Coronary artery (tissue), 2 donors: Measurements from ENCODE around the gene MACROD2.

Source experiments
- DNase-seq: peaks from one replicate; pipeline ENCODE4 v3.0.0-alpha.2; 2017; ENCODE audit warnings: low spot score
- H3K27ac ChIP-seq, 2 donors: fragments of 200-600 bp; sonication (generic); one replicate each; pipeline ENCODE4 v1.5.1; 2016 to 2019
- H3K4me3 ChIP-seq: fragments of 200-600 bp; sonication (generic); 2 replicates; pipeline ENCODE4 v1.5.1; 2016; ENCODE audit warnings: mild to moderate bottlenecking, moderate library complexity
- CTCF ChIP-seq: fragments of 200-600 bp; sonication (generic); IDR thresholded peaks from one replicate; pipeline ENCODE4 v1.5.1; 2019; ENCODE audit warnings: antibody characterized with exemption

The MACROD2 gene

GRCh38 chr20:15342991-15343523 lies 1347.7 kb downstream of the MACROD2 start:
- TF ChIP-seq CTCF, result no peak
- DNase-seq, result no peak
- no peak overlapping the region for H3K27ac ChIP-seq
- H3K4me3 ChIP-seq, result no peak overlapping the region

- Histone ChIP-seq H3K27ac (no peak overlapping the region), H3K4me3 (no peak overlapping the region)
- DNase-seq, result no peak
- no peak for TF ChIP-seq CTCF
These were observed 1350.0 kb downstream of the MACROD2 start for GRCh38 chr20:15345287-15345686.

GRCh38 chr20:15346657-15347280 lies 1351.5 kb downstream of the MACROD2 start:
- Histone ChIP-seq H3K27ac (no peak overlapping the region), H3K4me3 (no peak overlapping the region)
- DNase-seq, result no peak
- no peak for TF ChIP-seq CTCF

GRCh38 chr20:15359056-15359455 lies 1363.7 kb downstream of the MACROD2 start:
- DNase-seq, result no peak
- no peak for TF ChIP-seq CTCF
- Histone ChIP-seq H3K4me3 (no peak overlapping the region), H3K27ac (no peak overlapping the region)

- no peak for TF ChIP-seq CTCF
- Histone ChIP-seq H3K27ac (no peak overlapping the region), H3K4me3 (no peak overlapping the region)
- no peak for DNase-seq
These were observed 1367.5 kb downstream of the MACROD2 start for GRCh38 chr20:15362849-15363248.

GRCh38 chr20:15364781-15365180 lies 1369.5 kb downstream of the MACROD2 start:
- H3K4me3 ChIP-seq, result no peak overlapping the region
- DNase-seq, result no peak
- H3K27ac ChIP-seq, result no peak overlapping the region
- TF ChIP-seq CTCF, result no peak

GRCh38 chr20:15370370-15370769 lies 1375.1 kb downstream of the MACROD2 start:
- no peak for DNase-seq
- Histone ChIP-seq H3K27ac (no peak overlapping the region), H3K4me3 (no peak overlapping the region)
- TF ChIP-seq CTCF, result no peak
